HEK293T (cell line): ENCODE data around the gene HTRA3.

ENCODE experiments used
- CTCF ChIA-PET: fragments of 350-600 bp; formaldehyde crosslinking; extraction: SDS; loops from one replicate; lab custom pipeline; 2021; ENCODE audit warnings: antibody characterized with exemption, inconsistent platforms; lab: Yijun Ruan, JAX
- POLR2A ChIA-PET: fragments of 350-600 bp; formaldehyde crosslinking; extraction: SDS; loops from one replicate; lab custom pipeline; 2020; ENCODE audit warnings: antibody characterized with exemption, inconsistent platforms; lab: Yijun Ruan, JAX
- DNase-seq: peaks from one replicate; pipeline ENCODE4 v3.0.0; 2012; ENCODE audit warnings: mixed read lengths; ENCODE audit errors: extremely low spot score
- SUZ12 ChIP-seq: fragments of 450-650 bp; IDR thresholded peaks from 2 replicates; pipeline ENCODE4 v1.6.1; 2016; ENCODE audit warnings: mild to moderate bottlenecking

HTRA3 gene

DNA sequence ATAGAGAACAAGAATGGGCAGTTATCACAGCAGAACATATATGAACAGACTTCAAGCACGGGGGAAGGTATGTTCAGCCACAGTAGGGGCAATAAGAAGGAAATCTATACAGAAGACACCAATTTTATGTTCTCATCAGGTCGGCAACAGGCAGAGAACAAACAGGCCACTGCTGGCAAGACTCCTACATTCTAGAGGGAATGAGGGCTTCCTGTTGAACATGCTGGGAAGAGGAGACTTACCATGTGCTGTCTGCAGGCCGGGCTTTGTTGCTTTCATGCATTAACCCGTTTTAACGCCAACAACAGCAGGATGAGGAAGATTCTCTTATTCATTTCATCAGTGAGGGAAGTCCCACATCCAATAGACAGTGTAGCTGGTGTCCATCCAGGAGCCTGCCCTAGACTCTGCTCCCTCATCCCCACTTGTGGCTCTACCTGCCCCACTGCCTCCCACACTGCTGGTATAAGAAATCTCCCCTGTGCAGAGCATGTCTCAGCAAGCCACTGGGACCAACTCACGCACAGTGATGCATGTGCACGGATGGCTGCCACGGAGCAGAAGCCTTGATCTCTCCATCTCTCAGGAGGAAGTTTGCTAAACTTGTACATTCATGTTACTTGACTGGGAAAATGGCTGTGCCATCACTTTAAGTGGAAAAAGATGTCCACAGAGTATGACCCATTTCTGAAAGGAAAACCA is 86.5 kb downstream of the HTRA3 start:
- CTCF ChIA-PET: no interaction called here
- no peak for TF ChIP-seq SUZ12
- no peak for DNase-seq
- POLR2A ChIA-PET: no interaction called here
